SK-N-SH (cell line): Measurements from ENCODE around the gene JAG2.

Experiments
- CTCF ChIP-seq: fragments of 200-600 bp; sonication (generic); IDR thresholded peaks from 2 replicates; pipeline ENCODE4 v1.6.1; 2017; ENCODE audit warnings: antibody characterized with exemption, mild to moderate bottlenecking, moderate library complexity
- GABPA ChIP-seq: IDR thresholded peaks from 2 replicates; pipeline ENCODE4 v1.4.0; 2012; ENCODE audit warnings: low read depth, mild to moderate bottlenecking
- RAD21 ChIP-seq: IDR thresholded peaks from 2 replicates; pipeline ENCODE4 v1.6.1; 2012; ENCODE audit warnings: mild to moderate bottlenecking, low read length
- RFX5 ChIP-seq: IDR thresholded peaks from 2 replicates; pipeline ENCODE4 v1.6.1; 2012; ENCODE audit warnings: mild to moderate bottlenecking, improper control_type of control experiment, low read length
- ZBTB33 ChIP-seq: IDR thresholded peaks from 2 replicates; pipeline ENCODE4 v1.4.0; 2012; ENCODE audit warnings: low read depth, borderline replicate concordance

- no peak for TF ChIP-seq CTCF
- TF ChIP-seq RAD21, result no peak
- TF ChIP-seq GABPA, result no peak
- no peak for TF ChIP-seq RFX5
- no peak for TF ChIP-seq ZBTB33
Observed at GRCh38 chr14:105209646-105210045, 41.1 kb upstream of the JAG2 start.
